GM12875 (cell line): ENCODE measurements around the gene TNKS2.

Source experiments
- H3K4me3 ChIP-seq: one replicate; pipeline ENCODE4 v1.5.1; 2011; ENCODE audit warnings: low read depth, low read length, control low read depth
- TF ChIP-seq, protein P1 (sequence below): IDR thresholded peaks from 2 replicates; pipeline ENCODE4 v1.5.1; 2011; ENCODE audit warnings: low read depth, mild to moderate bottlenecking, control low read depth, inconsistent platforms, low read length, moderate library complexity, borderline replicate concordance; ENCODE audit not compliant: insufficient read depth

The TNKS2 gene

DNA sequence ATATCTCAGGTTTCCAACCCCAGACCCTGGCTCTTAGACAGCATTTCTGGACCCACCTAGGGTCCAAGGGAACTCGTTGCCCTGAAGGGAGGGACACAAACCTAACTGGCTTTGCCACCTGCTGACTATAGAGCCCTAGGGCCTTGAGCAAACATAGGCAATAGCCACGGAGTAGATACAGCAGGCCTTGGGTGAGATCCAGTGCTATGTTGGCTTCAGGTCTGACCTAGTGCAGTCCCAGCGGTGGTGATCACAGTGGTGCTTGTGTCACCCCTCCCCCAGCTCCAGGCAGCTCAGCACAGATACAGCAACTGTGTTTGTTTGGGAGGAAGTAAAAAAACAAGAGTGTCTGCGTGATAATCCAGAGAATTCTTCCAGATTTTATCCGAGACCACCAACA, 9.7 kb upstream of the TNKS2 start:
- H3K4me3 ChIP-seq: no peak overlapping the region
- TF ChIP-seq, protein P1, sequence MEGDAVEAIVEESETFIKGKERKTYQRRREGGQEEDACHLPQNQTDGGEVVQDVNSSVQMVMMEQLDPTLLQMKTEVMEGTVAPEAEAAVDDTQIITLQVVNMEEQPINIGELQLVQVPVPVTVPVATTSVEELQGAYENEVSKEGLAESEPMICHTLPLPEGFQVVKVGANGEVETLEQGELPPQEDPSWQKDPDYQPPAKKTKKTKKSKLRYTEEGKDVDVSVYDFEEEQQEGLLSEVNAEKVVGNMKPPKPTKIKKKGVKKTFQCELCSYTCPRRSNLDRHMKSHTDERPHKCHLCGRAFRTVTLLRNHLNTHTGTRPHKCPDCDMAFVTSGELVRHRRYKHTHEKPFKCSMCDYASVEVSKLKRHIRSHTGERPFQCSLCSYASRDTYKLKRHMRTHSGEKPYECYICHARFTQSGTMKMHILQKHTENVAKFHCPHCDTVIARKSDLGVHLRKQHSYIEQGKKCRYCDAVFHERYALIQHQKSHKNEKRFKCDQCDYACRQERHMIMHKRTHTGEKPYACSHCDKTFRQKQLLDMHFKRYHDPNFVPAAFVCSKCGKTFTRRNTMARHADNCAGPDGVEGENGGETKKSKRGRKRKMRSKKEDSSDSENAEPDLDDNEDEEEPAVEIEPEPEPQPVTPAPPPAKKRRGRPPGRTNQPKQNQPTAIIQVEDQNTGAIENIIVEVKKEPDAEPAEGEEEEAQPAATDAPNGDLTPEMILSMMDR: no peak

DNA sequence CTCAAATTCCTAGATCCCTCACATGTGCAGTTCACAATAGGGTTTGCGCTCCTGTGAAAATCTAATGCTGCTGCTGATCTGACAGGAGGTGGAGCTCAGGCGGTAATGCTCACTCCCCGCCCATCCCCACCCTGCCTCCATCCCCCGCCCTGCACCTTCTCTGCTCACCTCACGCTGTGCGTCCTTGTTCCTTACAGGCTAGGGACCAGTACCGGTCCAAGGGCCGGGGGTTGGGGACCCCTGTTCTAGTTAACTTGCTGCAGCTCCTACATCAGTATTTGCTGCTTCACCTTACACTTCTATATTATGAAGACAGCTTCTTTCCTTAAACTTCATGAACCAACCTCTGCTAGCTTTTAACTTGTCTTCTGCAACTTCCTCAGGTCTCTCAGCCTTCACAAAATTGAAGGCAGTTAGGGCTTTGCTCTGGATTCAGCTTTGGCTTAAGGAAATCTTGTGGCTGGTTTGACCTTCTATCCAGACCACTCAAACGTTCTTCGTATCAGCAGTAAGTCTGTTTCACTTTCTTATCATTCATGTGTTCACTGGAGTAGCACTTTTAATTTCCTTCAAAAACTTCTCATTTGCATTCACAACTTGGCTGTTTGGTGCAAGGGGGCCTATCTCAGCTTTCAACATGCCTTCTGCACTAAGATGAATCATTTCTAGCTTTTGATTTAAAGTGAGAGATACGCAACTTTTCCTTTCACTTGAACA, 1.7 kb upstream of the TNKS2 start:
- H3K4me3 ChIP-seq: no peak overlapping the region
- TF ChIP-seq, protein P1: no peak

DNA sequence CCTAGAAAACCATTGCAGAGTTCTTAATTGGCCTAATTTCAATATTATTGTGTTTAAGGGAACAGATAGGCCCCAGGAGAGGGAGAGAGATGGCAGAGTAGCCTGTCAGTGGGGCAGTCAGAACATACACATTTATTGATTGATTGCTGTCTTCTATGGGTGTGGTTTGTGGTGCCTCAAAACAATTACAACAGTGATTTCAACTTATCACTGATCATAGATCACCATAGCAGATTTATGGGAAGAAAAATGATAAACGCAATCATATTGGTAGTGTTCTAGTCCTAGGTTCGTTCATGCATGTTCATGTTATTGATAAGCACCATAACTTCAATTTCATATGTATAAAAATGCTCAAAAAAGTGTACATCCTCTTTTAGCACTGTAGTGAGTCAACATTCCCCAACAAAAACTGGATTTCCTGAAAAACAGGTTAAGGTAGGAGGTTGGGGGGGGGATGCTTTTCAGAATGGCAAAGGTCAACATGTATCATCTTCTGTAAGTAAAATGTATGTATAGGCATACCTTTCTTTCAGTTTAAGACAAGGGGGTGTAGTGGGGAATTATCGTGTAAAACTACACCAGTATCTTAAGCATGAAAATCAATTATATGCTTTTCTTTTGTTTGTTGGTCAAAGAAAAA, 1.1 kb upstream of the TNKS2 start:
- no peak overlapping the region for H3K4me3 ChIP-seq
- TF ChIP-seq, protein P1: no peak

DNA sequence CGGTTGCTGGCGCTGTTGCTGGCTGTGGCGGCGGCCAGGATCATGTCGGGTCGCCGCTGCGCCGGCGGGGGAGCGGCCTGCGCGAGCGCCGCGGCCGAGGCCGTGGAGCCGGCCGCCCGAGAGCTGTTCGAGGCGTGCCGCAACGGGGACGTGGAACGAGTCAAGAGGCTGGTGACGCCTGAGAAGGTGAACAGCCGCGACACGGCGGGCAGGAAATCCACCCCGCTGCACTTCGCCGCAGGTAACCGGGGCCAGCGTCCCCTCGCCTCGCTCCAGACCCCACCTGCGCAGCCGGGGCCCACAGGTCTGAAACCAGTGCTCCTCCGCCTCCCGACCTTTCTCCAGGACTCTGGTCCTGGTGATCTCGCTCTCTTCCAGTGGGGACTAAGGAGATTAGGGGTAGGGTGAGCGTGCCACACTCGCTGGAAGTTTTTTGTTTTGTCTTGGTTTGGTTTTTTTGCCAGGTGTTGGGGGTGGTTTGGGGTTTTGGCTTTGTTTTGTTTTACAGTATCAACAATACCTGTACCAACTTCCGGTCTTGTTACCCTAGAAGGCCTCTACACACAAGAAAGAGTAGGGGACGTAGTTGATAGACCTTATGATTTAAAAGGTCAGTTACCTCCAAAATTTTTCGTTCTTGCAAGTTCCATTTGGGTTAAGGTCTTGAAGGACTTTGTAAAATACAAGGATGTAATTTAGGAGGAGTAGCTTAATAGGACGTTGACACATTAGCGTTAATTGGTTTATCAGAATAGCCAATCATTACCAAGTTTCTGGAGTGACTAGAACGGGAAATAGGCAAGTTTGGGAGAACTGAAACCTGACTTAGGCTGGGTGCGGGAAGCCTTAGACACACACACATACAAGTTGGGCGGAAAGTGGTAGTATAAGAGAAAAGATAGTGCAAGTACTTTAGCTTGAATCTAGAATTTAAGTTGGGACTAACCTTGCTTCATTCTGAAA, 704 bp downstream of the TNKS2 start:
- TF ChIP-seq, protein P1: no peak
- peak overlapping the region; percentile 81 for H3K4me3 ChIP-seq

DNA sequence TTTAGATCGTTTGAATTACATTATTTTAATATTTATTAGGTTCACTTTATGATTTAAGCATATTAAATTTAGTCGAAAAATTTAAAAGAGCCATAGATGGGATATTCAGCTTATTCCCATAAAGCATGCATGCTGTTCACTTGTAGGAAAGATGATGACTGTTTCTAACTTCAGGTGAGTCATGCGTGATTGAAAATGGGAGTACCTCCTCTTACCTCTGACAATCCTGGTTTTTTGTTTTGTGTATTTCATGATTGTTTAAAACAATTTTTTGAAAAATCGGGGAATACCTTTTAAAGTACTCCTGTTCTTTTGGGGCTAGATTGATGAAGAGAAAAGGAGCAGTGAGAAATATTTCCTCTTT, 1.4 kb downstream of the TNKS2 start:
- TF ChIP-seq, protein P1: no peak
- H3K4me3 ChIP-seq: no peak overlapping the region

DNA sequence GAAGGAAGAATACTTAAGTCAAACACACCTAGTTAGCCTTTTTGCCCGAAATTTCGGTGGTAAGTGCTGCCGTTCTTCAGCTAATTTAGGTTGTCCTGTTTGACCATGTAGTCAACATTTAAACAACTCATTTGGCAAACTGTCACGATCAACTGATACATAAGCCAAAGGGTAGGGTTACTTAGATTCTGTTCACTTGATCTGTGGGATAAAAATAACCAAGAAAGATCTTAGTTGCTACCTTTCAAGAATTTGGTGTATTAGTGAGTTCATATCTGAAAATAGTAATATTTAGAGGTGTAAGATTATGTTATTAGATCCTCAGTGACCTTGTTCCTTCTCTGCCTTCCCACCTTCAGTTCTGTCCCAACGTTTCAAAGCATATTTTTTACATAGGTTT, 2.0 kb downstream of the TNKS2 start:
- H3K4me3 ChIP-seq: no peak overlapping the region
- TF ChIP-seq, protein P1: no peak
